Endothelial cell (in vitro differentiated cells): ENCODE data around the gene MEIOSIN. TPM values are rescaled to one million over a fixed set of nuclear protein-coding genes. Genes with fewer than 3 reads are reported as not detected.
A peak's percentile ranks its signal among the peaks of the same experiment; 100 is the strongest.

Experiments
- DNase-seq: peaks from one replicate; pipeline ENCODE4 v3.0.0; 2021; ENCODE audit warnings: low spot score
- H3K27ac Mint-ChIP-seq: one replicate; pipeline ENCODE4 v1.8.0; 2021; ENCODE audit warnings: mixed read lengths, inconsistent platforms; ENCODE audit not compliant: unreplicated experiment
- H3K27me3 Mint-ChIP-seq: one replicate; pipeline ENCODE4 v1.8.0; 2021; ENCODE audit warnings: mild to moderate bottlenecking, moderate library complexity, mixed read lengths, inconsistent platforms; ENCODE audit not compliant: unreplicated experiment
- H3K36me3 Mint-ChIP-seq: one replicate; pipeline ENCODE4 v1.8.0; 2021; ENCODE audit warnings: mild to moderate bottlenecking, low read depth, mixed read lengths, inconsistent platforms; ENCODE audit not compliant: unreplicated experiment
- H3K4me1 Mint-ChIP-seq: one replicate; pipeline ENCODE4 v1.8.0; 2021; ENCODE audit warnings: mild to moderate bottlenecking, mixed read lengths, inconsistent platforms; ENCODE audit not compliant: unreplicated experiment
- H3K4me3 Mint-ChIP-seq: one replicate; pipeline ENCODE4 v1.8.0; 2021; ENCODE audit warnings: mild to moderate bottlenecking, mixed read lengths, inconsistent platforms; ENCODE audit not compliant: unreplicated experiment
- H3K9me3 Mint-ChIP-seq: one replicate; pipeline ENCODE4 v1.8.0; 2021; ENCODE audit warnings: mixed read lengths, inconsistent platforms; ENCODE audit not compliant: unreplicated experiment
- CTCF ChIP-seq: fragments of 200-600 bp; sonication (generic); IDR thresholded peaks from one replicate; pipeline ENCODE4 v1.5.0; 2021; ENCODE audit warnings: antibody characterized with exemption; ENCODE audit not compliant: unreplicated experiment
- total RNA-seq: library from RNA; stranded (reverse); fragmentation: NEBNext Ultra II Directional; extraction: Animal tissue kit (Norgen Biotek cat#: 25700); gene quantifications from one replicate; pipeline ENCODE4 v1.2.1, GENCODE V29; 2021; ENCODE audit not compliant: unreplicated experiment

Gene MEIOSIN
- total RNA-seq, 1 donor from 2014 or later = not detected

- Mint-ChIP-seq H3K4me3 (peak overlapping the region; percentile 98), H3K36me3 (peaks cover 47% of the 10 kb centered on the region), H3K4me1 (peaks cover 33% of the 10 kb centered on the region), H3K27me3 (peaks cover 20% of the 10 kb centered on the region), H3K9me3 (no peaks in the 10 kb centered on the region), H3K27ac (peak overlapping the region; percentile 93)
- DNase-seq = no peak
- TF ChIP-seq CTCF = no peak
These were observed 58.7 kb downstream of the MEIOSIN start for GRCh38 chr19:45791744-45792469.

DNA sequence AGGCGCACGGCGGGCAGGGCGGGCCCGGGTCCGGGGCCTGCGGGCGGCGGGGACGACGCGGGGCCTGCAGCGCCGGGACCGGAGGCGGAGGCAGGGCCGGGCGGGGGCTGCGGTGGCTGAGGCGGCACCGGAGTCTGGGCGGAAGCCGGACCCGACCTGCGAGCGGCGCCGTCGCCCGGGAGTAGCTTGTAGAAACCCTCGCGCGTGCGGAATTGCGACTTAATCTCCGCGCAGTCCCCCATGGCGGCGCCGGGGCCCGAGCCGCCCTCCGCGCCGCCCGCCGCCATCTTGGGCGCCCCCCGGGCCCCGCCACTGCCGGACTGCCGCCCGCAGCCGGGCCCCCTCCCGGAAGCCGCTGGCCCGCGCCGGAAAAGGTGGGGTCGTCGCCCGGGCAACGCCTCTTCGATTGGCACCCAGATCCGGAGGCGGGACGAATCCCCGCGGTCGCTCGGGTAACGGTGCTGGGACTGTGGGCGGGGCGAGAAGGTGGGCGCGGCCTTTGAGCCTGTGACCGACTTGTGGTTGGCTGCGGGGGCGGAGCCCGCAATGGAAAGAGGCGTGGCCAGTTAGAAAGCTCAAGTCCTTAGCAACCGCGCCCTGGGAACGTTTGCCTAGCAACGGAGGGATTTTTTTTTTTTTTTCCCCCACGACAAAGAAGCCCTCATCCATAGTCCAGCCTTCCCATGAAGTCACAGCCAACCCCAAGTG, 59.4 kb downstream of the MEIOSIN start, which contains the start of gene DMWD:
TSS of gene DMWD (minus strand) at position 376 of the 708 bp plus-strand sequence. CDS start at position 287, 89 bp downstream.
- H3K27ac Mint-ChIP-seq = peak within 1 kb of the TSS; percentile 97
- peak within 1 kb of the TSS; percentile 98 for H3K4me3 Mint-ChIP-seq

DNA sequence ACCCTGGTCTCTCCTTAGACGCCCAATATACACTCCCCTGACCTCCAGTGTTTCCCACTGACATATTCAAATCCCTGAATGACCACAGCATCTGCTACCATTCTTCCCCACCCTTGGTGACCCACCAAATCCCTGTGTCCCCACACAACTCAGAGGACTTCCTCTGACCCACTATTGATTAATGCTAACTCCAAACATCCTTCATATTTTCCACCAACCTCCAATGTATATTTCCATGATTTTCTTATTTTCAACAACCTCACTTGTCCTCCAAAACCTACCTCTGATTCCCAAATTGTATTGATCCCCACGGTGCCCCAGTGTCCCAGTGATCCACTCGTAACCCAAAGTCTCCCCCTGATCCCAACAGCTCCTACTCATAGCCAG, 59.9 kb downstream of the MEIOSIN start:
- peak overlapping the region; percentile 97 for H3K27ac Mint-ChIP-seq
- no peaks in the 10 kb centered on the region for H3K9me3 Mint-ChIP-seq

More for the DNA sequence above, 59.4 kb downstream of the MEIOSIN start, which contains the start of gene DMWD:
- Mint-ChIP-seq H3K9me3 (no peaks in the 10 kb centered on the region), H3K36me3 (peaks cover 40% of the 10 kb centered on the region), H3K27me3 (peaks cover 20% of the 10 kb centered on the region), H3K4me1 (peaks cover 30% of the 10 kb centered on the region)
- no peak for TF ChIP-seq CTCF
- DNase-seq = peak; percentile 100

GRCh38 chr19:45793876-45794275, 60.6 kb downstream of the MEIOSIN start:
- Mint-ChIP-seq H3K4me3 (peak overlapping the region; percentile 76), H3K4me1 (peaks cover 24% of the 10 kb centered on the region), H3K27me3 (peaks cover 20% of the 10 kb centered on the region), H3K27ac (peak overlapping the region; percentile 72), H3K9me3 (no peaks in the 10 kb centered on the region), H3K36me3 (peaks cover 28% of the 10 kb centered on the region)
- TF ChIP-seq CTCF = no peak
- no peak for DNase-seq

More for the DNA sequence above, 59.9 kb downstream of the MEIOSIN start:
- H3K27me3 Mint-ChIP-seq = peaks cover 21% of the 10 kb centered on the region
- H3K4me1 Mint-ChIP-seq = peaks cover 27% of the 10 kb centered on the region
- peaks cover 35% of the 10 kb centered on the region for H3K36me3 Mint-ChIP-seq
- no peak for DNase-seq
- TF ChIP-seq CTCF = no peak
- H3K4me3 Mint-ChIP-seq = peak overlapping the region; percentile 92
